ENCODE data around the gene GRID1. TPM values are rescaled to one million over a fixed set of nuclear protein-coding genes. Genes with fewer than 3 reads are reported as not detected.

GRID1 gene
- total RNA-seq, 1 donor from 2014 or later = 0.20 TPM

GRCh38 chr10:85618841-85619240 lies 747.8 kb downstream of the GRID1 start:
- no peak for DNase-seq (ENCODE audit: low read depth)

GRCh38 chr10:85617751-85618546 lies 748.6 kb downstream of the GRID1 start:
- DNase-seq (ENCODE audit: low read depth) = no peak

- DNase-seq (ENCODE audit: low read depth) = no peak
These were observed 751.0 kb downstream of the GRID1 start for GRCh38 chr10:85615556-85615955.

- peak; percentile 73 for DNase-seq (ENCODE audit: low read depth)
These were observed 751.6 kb downstream of the GRID1 start for GRCh38 chr10:85614981-85615380.

GRCh38 chr10:85614566-85614965 lies 752.0 kb downstream of the GRID1 start:
- no peak for DNase-seq (ENCODE audit: low read depth)

- no peak for DNase-seq (ENCODE audit: low read depth)
These were observed 753.2 kb downstream of the GRID1 start for GRCh38 chr10:85613391-85613790.

- no peak for DNase-seq (ENCODE audit: low read depth)
These were observed 753.8 kb downstream of the GRID1 start for GRCh38 chr10:85612833-85613232.

GRCh38 chr10:85612378-85612775 lies 754.2 kb downstream of the GRID1 start:
- DNase-seq (ENCODE audit: low read depth) = peak; percentile 13

GRCh38 chr10:85611746-85612377 lies 754.7 kb downstream of the GRID1 start:
- no peak for DNase-seq (ENCODE audit: low read depth)

- no peak for DNase-seq (ENCODE audit: low read depth)
These were observed 755.4 kb downstream of the GRID1 start for GRCh38 chr10:85611093-85611740.

- no peak for DNase-seq (ENCODE audit: low read depth)
These were observed 756.1 kb downstream of the GRID1 start for GRCh38 chr10:85610381-85611092.

GRCh38 chr10:85609509-85609908 lies 757.1 kb downstream of the GRID1 start:
- DNase-seq (ENCODE audit: low read depth) = no peak

- DNase-seq (ENCODE audit: low read depth) = no peak
These were observed 757.9 kb downstream of the GRID1 start for GRCh38 chr10:85608706-85609105.

- DNase-seq (ENCODE audit: low read depth) = no peak
These were observed 759.4 kb downstream of the GRID1 start for GRCh38 chr10:85607043-85607695.

- DNase-seq (ENCODE audit: low read depth) = no peak
These were observed 760.2 kb downstream of the GRID1 start for GRCh38 chr10:85606401-85606800.

- DNase-seq (ENCODE audit: low read depth) = no peak
These were observed 761.7 kb downstream of the GRID1 start for GRCh38 chr10:85604884-85605283.

- DNase-seq (ENCODE audit: low read depth) = no peak
These were observed 762.4 kb downstream of the GRID1 start for GRCh38 chr10:85604136-85604725.

GRCh38 chr10:85603151-85603940 lies 763.2 kb downstream of the GRID1 start:
- DNase-seq (ENCODE audit: low read depth) = no peak

GRCh38 chr10:85602713-85603112 lies 763.9 kb downstream of the GRID1 start:
- no peak for DNase-seq (ENCODE audit: low read depth)

- no peak for DNase-seq (ENCODE audit: low read depth)
These were observed 764.3 kb downstream of the GRID1 start for GRCh38 chr10:85602306-85602705.
